Vagina (tissue), 2 donors: Measurements from ENCODE around the gene GAMT.

ENCODE experiments used
- CTCF ChIP-seq, 3 experiments: fragments of 450-650 bp in 2 of 3; fragments of 200-600 bp in 1 of 3; sonication (generic) in 1 of 3; IDR thresholded peaks; one replicate each; pipeline ENCODE4 v1.5.1; 2017 to 2019; ENCODE audit warnings: antibody characterized with exemption in 3 of 3, mild to moderate bottlenecking in 2 of 3, moderate library complexity in 2 of 3
- POLR2A ChIP-seq, 2 donors: fragments of 450-650 bp; IDR thresholded peaks; one replicate each; pipeline ENCODE4 v1.6.1; 2017; ENCODE audit warnings: antibody characterized with exemption in 2 of 2, mild to moderate bottlenecking in 2 of 2, moderate library complexity in 2 of 2

GRCh38 chr19:1353144-1353543 is 48.2 kb downstream of the GAMT start:
- no peak for TF ChIP-seq CTCF (IDR thresholded peaks at IDR 0.05)
- TF ChIP-seq POLR2A (IDR thresholded peaks at IDR 0.05), result no peak
